Activated CD8-positive, alpha-beta memory T cell treated with anti-CD3 and anti-CD28 coated beads, Interleukin-2, amount 10 ng/mL, durations not matched to agents 7 days and 5 days (primary cell): ENCODE data around the gene PSMG4. TPM values are rescaled to one million over a fixed set of nuclear protein-coding genes. Genes with fewer than 3 reads are reported as not detected.

Experiments used
- ATAC-seq: fragments of 150-1000 bp; cut with Tn5 transposase; one replicate; pipeline ENCODE4 v1.10.0; 2021; ENCODE audit warnings: moderate library complexity
- CTCF ChIA-PET: fragments of 350-600 bp; sonication (Branson Sonifier 250); formaldehyde crosslinking; loops from one replicate; lab custom pipeline; 2021; ENCODE audit warnings: antibody characterized with exemption; lab: Charles Lee
- DNase-seq: peaks from one replicate; pipeline ENCODE4 v3.0.0-alpha.2; 2020
- H3K27ac Mint-ChIP-seq: one replicate; pipeline ENCODE4 v1.8.0; 2021; ENCODE audit warnings: mild to moderate bottlenecking, mixed read lengths
- H3K27me3 Mint-ChIP-seq: one replicate; pipeline ENCODE4 v1.8.0; 2021; ENCODE audit warnings: mixed read lengths
- H3K36me3 Mint-ChIP-seq: one replicate; pipeline ENCODE4 v1.8.0; 2021; ENCODE audit warnings: mild to moderate bottlenecking, mixed read lengths
- H3K4me1 Mint-ChIP-seq: one replicate; pipeline ENCODE4 v1.8.0; 2021; ENCODE audit warnings: mixed read lengths
- H3K4me3 Mint-ChIP-seq: one replicate; pipeline ENCODE4 v1.8.0; 2021; ENCODE audit warnings: mild to moderate bottlenecking, moderate library complexity, mixed read lengths
- H3K9me3 Mint-ChIP-seq: one replicate; pipeline ENCODE4 v1.8.0; 2022; ENCODE audit warnings: low read depth, mixed read lengths
- total RNA-seq, 2 experiments: library from RNA; stranded (reverse); gene quantifications; one replicate each; pipeline ENCODE4 v1.2.3, GENCODE V29; 2021

The PSMG4 gene
- total RNA-seq, 2 experiments from 2014 or later = 24.4 TPM

DNA sequence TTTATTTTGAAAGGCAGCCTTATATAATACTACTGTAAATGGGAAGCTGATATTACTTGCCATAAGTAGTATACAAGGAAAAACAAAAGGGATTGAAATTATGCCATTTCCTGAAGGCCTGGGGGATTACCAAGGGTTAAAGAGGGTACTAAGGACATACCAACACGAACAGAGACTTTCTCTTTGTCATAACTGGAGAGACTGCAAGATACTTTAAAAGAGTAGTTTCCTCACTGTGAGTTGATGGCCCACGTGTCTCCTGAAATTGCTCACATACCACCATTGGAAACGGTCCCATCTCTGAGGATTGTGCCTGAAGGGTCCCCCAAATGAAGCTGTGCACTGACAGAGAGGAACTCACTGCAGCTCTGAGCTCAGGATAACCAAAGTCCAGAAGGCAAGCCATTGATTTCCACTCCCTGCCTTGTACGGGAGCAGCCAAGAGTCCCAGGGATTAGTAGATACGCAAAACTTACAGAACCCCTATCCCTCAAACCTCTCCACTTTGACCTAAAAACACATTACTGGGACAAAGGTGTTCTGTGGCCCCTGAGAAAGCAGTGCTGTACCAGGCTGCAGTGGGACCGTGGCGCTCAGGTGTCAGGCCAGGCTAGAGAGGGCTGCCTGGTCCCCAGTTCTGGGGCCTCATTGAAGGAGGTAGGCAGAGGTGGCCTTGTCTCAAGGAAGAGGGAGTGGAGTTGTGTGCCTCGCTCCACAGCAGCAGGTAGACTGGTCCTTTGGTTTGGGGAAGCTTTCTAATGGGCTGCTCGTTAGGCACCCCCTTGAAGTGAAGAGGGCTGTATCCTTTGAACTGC is 15.2 kb downstream of the PSMG4 start:
- no peak overlapping the region for H3K4me3 Mint-ChIP-seq
- H3K27me3 Mint-ChIP-seq = no peaks in the 10 kb centered on the region
- no peak overlapping the region for H3K27ac Mint-ChIP-seq
- ATAC-seq (no peak), DNase-seq (no peak)
- peaks cover 6% of the 10 kb centered on the region for H3K4me1 Mint-ChIP-seq
- peaks cover 17% of the 10 kb centered on the region for H3K36me3 Mint-ChIP-seq
- no peaks in the 10 kb centered on the region for H3K9me3 Mint-ChIP-seq
- CTCF ChIA-PET = interaction anchor here (1.3 to 1.7 kb wide), 2 partner anchors 22 to 458 kb away, joined by 4 read pairs; no protein-coding TSS in a partner anchor

DNA sequence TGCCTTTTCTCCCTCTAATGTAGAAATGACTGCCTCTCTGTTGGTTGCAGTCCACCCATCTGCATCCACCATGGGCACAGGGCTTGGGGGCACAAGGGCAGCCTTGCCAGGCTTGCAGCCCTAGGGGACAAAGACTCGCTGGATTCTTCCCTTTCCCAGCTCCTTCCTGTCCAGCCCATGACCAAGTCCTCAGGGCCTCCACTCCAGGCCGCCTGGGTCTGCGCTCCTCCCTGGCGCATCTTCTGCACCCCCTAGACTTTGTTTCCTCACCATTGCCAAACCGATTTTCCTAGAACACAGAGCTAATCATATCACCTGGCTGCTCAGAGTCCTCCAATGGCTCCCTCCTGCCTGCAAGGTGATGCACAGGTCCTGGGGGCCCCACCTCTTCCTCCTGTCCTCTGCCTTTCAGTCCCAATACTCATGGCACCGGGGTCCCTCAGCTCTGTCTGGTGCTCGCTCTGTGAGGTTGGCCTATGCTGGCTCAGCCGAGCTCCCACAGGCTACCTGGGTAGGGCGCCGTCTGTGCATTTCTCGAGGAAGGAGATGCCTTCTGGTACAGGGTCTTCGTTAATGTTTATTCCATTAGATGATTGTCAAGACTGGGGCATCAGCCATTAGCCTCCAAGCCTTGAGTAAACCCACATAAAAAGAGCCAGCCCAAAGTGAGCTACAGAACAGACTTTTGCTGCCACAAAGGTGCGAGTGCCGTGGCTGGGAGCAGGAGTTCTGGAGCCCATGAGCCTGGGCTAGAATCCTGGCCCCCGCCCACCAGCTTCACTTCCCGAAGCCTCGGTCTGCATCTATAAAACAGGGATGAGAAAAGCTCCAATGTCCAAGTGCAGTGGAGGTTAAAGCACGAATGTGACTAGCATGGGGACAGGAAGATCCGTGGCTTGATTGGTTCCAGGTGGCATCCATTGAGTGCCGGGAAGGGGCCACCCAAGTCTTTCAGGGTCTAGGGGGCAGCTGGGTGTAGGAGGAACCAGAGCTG is 17.7 kb downstream of the PSMG4 start:
- Mint-ChIP-seq H3K36me3 (peaks cover 8% of the 10 kb centered on the region), H3K4me1 (peaks cover 4% of the 10 kb centered on the region), H3K27me3 (no peaks in the 10 kb centered on the region), H3K4me3 (no peak overlapping the region), H3K9me3 (no peaks in the 10 kb centered on the region), H3K27ac (no peak overlapping the region)
- DNase-seq (no peak), ATAC-seq (no peak)
- CTCF ChIA-PET = interaction anchor here (1.1 to 2.7 kb wide), 3 partner anchors 9 to 456 kb away, joined by 4 to 9 read pairs (median 9); no protein-coding TSS in a partner anchor

DNA sequence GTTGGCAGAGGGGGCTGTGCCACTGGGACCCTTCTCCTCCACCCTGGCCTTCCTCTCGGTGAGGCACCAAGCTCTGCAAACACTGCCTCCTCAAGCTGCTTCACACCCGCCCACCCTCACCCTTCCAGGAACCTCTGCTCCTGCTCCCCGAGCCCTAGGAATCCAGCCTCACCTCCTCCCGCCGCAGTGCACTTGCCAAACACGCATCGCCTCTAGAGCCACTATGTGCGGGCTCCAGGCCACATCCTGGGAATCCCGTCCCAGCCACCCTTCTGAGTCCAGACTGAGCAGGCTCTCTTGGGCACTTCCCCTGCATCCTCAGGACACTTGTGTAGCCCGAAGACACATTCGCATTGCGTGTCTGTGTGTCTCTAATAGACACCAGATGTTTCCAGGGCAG is 18.5 kb downstream of the PSMG4 start:
- Mint-ChIP-seq H3K36me3 (peaks cover 1% of the 10 kb centered on the region), H3K9me3 (no peaks in the 10 kb centered on the region), H3K4me3 (no peak overlapping the region), H3K4me1 (peaks cover 4% of the 10 kb centered on the region), H3K27ac (no peak overlapping the region), H3K27me3 (no peaks in the 10 kb centered on the region)
- ATAC-seq = no peak
- no peak for DNase-seq
- CTCF ChIA-PET = interaction anchor here (1.1 to 2.7 kb wide), 3 partner anchors 9 to 455 kb away, joined by 4 to 9 read pairs (median 9); no protein-coding TSS in a partner anchor

DNA sequence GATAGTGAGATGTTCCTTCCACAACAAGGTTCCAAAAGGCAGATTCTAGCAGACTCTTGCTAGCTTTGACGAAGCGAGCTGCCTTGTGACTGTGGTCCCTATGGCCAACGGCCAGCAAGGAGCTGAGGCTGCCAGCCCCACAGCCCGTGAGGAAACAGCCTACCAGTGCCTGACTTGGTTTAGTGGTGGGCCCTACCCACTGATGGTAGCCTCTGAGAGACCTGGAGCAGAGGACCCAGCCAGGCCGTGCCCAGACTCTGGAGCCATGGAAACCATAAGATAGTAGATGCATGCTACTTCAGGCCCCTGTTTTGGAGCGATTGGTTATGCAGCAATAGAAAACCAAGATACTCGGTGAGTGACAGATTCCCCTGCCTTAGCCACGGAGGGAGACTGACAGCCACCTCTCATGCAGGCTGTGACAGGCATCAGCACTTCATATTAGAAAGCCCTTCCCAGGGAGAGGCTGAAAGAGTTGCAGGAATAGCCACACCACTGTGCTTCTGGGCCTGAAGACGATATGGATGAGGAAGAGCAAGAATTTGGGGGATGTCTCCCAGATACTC is 19.2 kb downstream of the PSMG4 start:
- H3K27ac Mint-ChIP-seq = no peak overlapping the region
- H3K9me3 Mint-ChIP-seq = no peaks in the 10 kb centered on the region
- no peaks in the 10 kb centered on the region for H3K36me3 Mint-ChIP-seq
- ATAC-seq (no peak), DNase-seq (no peak)
- H3K4me1 Mint-ChIP-seq = peaks cover 3% of the 10 kb centered on the region
- CTCF ChIA-PET = interaction anchor here (2.7 kb wide), 1 partner anchor 455 kb away, joined by 9 read pairs; no protein-coding TSS in a partner anchor
- no peak overlapping the region for H3K4me3 Mint-ChIP-seq
- H3K27me3 Mint-ChIP-seq = no peaks in the 10 kb centered on the region

GRCh38 chr6:3278691-3279090 is 19.9 kb downstream of the PSMG4 start:
- Mint-ChIP-seq H3K27ac (no peak overlapping the region), H3K27me3 (no peaks in the 10 kb centered on the region), H3K9me3 (no peaks in the 10 kb centered on the region), H3K4me1 (no peaks in the 10 kb centered on the region), H3K4me3 (no peak overlapping the region), H3K36me3 (no peaks in the 10 kb centered on the region)
- DNase-seq = no peak
- CTCF ChIA-PET = interaction anchor here (2.7 kb wide), 1 partner anchor 454 kb away, joined by 9 read pairs; no protein-coding TSS in a partner anchor
- no peak for ATAC-seq

GRCh38 chr6:3280091-3280490 is 21.3 kb downstream of the PSMG4 start:
- CTCF ChIA-PET = interaction anchor here (0.6 to 3.6 kb wide), 22 partner anchors 10 to 933 kb away, joined by 3 to 59 read pairs (median 3); partner anchors contain the start of gene PSMG4
- ATAC-seq (no peak), DNase-seq (no peak)
- Mint-ChIP-seq H3K27ac (no peak overlapping the region), H3K4me3 (no peak overlapping the region), H3K27me3 (no peaks in the 10 kb centered on the region), H3K4me1 (no peaks in the 10 kb centered on the region), H3K9me3 (no peaks in the 10 kb centered on the region), H3K36me3 (no peaks in the 10 kb centered on the region)

GRCh38 chr6:3280866-3281465 is 22.2 kb downstream of the PSMG4 start:
- DNase-seq = no peak
- CTCF ChIA-PET = interaction anchor here (1.1 to 3.6 kb wide), 4 partner anchors 9 to 697 kb away, joined by 3 to 59 read pairs (median 8); no protein-coding TSS in a partner anchor
- H3K4me1 Mint-ChIP-seq = no peaks in the 10 kb centered on the region
- ATAC-seq = no peak
- H3K27ac Mint-ChIP-seq = no peak overlapping the region
- H3K27me3 Mint-ChIP-seq = no peaks in the 10 kb centered on the region
- no peak overlapping the region for H3K4me3 Mint-ChIP-seq
- no peaks in the 10 kb centered on the region for H3K36me3 Mint-ChIP-seq
- H3K9me3 Mint-ChIP-seq = no peaks in the 10 kb centered on the region

DNA sequence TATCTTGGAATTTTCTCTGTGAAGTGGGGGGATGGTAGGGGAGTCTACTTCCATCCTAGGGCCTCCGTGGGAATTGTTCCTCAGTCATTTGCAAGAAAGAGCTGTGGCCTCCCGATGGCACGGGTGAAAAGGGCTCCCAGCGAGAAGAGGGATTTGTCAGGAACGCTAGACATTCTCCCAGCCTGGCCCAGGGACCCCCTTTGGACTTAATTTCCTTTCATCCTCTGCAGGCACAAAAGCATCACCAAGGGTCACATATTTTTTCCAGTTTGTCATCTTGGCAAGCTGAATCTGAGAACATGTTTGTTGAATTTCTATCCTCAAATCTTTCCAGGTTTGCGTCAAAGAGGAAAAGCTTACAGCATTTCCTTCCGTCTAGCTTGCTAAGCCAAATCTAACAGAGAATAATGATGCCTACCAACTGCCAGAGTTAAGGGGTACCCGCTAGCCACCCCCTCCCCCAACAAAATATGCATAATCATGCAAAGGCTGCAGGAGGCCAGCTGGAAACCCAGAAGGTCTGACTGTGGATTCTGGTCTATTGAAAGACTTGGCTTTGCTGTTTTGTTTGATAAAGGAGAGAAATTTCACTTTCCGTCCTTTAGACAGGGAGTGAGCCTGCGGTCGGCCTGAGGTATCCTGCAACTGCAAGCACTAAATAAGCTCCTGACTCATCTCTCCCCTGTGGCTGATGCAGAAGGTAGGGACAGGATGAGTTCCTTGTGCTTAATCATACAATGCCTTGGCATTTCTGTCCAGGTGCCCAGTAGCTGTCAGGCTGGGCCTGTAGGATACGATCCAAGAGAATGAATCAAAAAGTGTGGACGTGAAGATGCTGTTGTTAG is 23.1 kb downstream of the PSMG4 start:
- H3K36me3 Mint-ChIP-seq = no peaks in the 10 kb centered on the region

DNA sequence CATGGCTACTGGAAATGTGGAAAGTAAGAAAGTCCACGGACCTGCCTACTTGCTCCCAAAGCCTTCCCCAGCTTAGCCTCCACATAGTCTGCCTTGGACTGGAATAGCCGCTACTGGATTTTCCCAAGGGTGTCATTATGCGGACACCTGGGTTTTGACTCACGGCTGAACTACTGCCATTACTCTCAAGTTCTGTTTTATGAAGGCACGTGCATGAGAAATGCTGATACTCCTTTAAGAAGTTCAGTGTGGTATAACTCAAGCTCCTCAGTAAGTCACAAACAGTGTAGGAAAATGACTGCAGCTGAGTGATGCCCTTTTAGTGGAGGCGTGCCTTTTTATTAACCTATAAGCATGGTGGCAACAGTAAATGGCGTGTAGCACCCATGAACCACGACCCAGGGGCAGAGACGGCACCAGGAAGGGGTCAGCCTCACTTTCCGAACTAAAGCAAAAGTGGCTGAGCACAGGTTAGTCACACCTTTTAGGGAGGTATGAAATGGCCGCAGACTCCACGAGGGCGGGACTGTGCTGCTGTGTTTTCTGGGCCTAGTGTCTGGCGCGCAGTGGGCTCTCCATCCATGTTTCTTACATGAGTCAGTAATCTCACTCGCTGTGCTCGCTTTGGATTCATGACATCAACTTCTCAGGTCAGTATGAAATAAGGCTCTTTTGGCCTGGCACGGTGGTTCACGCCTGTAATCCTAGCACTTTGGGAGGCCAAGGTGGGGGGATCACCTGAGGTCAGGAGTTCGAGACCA is 23.9 kb downstream of the PSMG4 start:
- ATAC-seq = no peak
- CTCF ChIA-PET = interaction anchor here (0.6 to 3.6 kb wide), 2 partner anchors 336 to 448 kb away, joined by 3 to 59 read pairs; no protein-coding TSS in a partner anchor
- Mint-ChIP-seq H3K4me3 (no peak overlapping the region), H3K36me3 (no peaks in the 10 kb centered on the region), H3K9me3 (no peaks in the 10 kb centered on the region), H3K27ac (no peak overlapping the region), H3K27me3 (no peaks in the 10 kb centered on the region), H3K4me1 (no peaks in the 10 kb centered on the region)
- DNase-seq = no peak

More for the DNA sequence above, 23.1 kb downstream of the PSMG4 start:
- CTCF ChIA-PET = interaction anchor here (0.6 to 3.6 kb wide), 3 partner anchors 10 to 449 kb away, joined by 3 to 59 read pairs (median 3); no protein-coding TSS in a partner anchor
- Mint-ChIP-seq H3K9me3 (no peaks in the 10 kb centered on the region), H3K4me1 (no peaks in the 10 kb centered on the region), H3K4me3 (no peak overlapping the region), H3K27ac (no peak overlapping the region), H3K27me3 (no peaks in the 10 kb centered on the region)
- no peak for ATAC-seq
- DNase-seq = no peak

- H3K4me3 Mint-ChIP-seq = no peak overlapping the region
- H3K27me3 Mint-ChIP-seq = no peaks in the 10 kb centered on the region
- H3K9me3 Mint-ChIP-seq = no peaks in the 10 kb centered on the region
- CTCF ChIA-PET = no interaction called here
- no peaks in the 10 kb centered on the region for H3K36me3 Mint-ChIP-seq
- no peak for DNase-seq
- no peaks in the 10 kb centered on the region for H3K4me1 Mint-ChIP-seq
- ATAC-seq = no peak
- no peak overlapping the region for H3K27ac Mint-ChIP-seq
These were observed 24.5 kb downstream of the PSMG4 start for GRCh38 chr6:3283241-3283640.

- CTCF ChIA-PET = no interaction called here
- Mint-ChIP-seq H3K27me3 (no peaks in the 10 kb centered on the region), H3K9me3 (no peaks in the 10 kb centered on the region), H3K4me3 (no peak overlapping the region), H3K27ac (no peak overlapping the region), H3K4me1 (no peaks in the 10 kb centered on the region), H3K36me3 (no peaks in the 10 kb centered on the region)
- ATAC-seq (no peak), DNase-seq (no peak)
These were observed 25.1 kb downstream of the PSMG4 start for GRCh38 chr6:3283641-3284435.
